Activated naive CD4-positive, alpha-beta T cell (primary cell): ENCODE results near the gene SMYD3.
A peak's percentile ranks its signal among the peaks of the same experiment; 100 is the strongest.

Experiments used
- DNase-seq, 4 experiments: peaks; one replicate each; lab custom pipeline; 2025; lab: John Stamatoyannopoulos, UW

Gene SMYD3

DNA sequence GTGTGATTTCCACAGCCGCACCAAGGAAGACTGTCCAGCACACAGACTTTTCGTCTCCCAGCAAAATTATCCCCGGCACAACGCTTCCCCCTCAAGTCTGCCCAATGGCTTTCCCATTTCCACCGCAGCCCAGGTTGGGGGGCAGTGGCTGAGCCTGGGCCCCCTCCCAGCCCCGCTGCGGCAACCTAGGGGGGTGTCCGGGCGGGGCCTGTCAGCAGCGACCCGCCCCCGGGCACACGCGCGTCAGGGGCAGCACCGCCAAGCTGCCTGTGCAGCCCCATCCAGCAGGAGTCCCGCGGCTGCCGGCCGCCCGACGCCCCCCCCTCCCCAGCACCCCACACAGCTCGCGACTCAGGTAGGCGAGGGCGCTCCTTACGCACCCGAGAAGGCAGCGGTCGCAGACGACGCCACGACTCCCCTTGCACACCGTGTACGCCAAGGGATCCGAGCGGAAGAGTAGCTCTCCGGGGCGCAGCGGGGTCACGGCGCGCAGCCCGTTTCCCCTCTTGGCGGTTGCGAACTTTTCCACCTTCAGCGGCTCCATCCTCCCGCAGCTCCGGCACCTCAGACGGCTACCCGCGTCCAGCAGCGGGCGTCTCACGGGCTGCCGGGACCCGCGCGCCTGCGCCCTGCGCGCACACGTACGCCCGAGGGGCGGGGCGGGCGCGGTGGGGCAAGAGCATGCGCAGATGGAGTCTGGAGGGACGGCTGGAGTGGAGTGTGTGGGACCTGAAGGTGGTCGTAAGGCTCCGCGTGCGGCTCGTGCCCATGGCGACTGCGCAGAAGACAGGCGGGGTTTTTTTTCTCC lies at the start of gene SMYD3:
Gene SMYD3 (minus strand): TSS at position 606 of the 808 bp plus-strand sequence.
- DNase-seq, result peak; percentile 50 to 76 (median 58)

- no peak for DNase-seq
Observed at GRCh38 chr1:246554201-246554600, 47.1 kb upstream of the SMYD3 start.

DNA sequence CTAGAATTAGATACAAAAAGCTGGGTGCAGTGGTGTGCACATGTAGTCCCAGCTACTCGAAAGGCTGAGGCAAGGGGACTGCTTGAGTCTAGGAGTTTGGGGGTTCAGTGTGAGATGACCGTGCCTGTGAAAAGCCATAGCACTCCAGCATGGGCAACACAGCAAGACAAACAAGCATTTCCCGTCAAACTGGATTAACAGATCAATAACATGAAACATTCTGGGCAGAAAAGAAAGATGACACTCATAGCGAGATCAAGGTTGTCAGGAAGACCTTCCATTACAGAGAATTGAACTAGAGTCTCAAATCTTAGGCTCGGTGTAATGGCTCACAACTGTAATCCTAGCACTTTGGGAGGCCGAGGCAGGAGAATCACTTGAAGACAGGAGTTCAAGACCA lies 45.0 kb upstream of the SMYD3 start:
- no peak for DNase-seq

DNA sequence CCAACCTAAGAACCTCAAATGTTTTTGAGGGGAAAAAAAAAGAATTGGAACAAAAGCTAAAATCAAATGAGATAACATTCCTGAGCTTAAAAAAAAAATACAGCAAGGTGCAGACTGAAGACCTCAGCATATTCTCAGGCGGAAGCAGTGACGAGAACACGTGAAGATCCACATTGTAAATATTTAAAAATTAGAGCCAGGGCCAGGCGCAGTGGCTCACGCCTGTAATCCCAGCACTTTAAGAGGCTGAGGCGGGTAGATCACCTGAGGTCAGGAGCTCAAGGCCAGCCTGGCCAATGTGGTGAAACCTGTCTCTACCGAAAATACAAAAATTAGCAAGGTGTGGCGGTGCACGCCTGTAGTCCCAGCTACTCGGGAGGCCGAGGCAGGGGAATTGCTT lies 43.3 kb upstream of the SMYD3 start:
- DNase-seq, result no peak

GRCh38 chr1:246549665-246550064 lies 42.6 kb upstream of the SMYD3 start:
- DNase-seq, result no peak

GRCh38 chr1:246544001-246544400 lies 36.9 kb upstream of the SMYD3 start:
- no peak for DNase-seq

DNA sequence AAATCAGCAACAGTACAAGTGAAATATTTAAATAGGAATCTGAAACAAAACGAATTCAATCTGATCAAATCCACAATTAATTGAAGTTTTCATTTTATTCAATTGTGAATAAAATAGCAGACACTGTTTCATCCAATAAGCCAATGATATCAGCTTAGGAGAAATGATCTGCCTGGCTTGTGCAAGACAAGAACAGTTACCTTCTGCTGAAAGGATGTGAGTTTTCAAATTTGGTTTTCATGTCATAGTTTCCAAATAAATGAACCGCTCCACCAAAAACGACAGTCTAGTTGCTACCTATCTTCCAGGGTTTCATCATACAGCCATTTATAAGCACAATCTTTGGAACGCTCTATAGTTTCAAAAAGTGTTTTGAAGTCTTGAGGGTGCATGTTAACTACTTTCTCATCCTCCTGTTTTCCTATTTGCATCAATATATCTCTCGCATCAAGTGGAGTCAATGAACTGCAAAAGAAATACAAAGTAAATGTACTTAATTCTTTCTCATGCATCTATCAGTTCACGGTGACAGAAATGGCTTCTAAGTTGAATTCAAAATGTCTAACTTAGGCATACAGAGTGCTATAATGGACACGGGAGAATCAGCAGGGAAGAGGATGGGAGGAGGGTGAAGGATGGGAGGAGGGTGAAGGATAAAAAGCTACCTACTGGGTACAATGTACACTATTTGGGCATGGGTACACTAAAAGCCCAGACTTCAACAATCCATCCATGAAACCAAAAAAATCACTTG lies 33.8 kb upstream of the SMYD3 start:
- no peak for DNase-seq

- DNase-seq, result no peak
Observed at GRCh38 chr1:246537887-246538286, 30.8 kb upstream of the SMYD3 start.

GRCh38 chr1:246537441-246537840 lies 30.4 kb upstream of the SMYD3 start:
- DNase-seq, result no peak

- no peak for DNase-seq
Observed at GRCh38 chr1:246534114-246534513, 27.0 kb upstream of the SMYD3 start.

GRCh38 chr1:246533371-246533905 lies 26.4 kb upstream of the SMYD3 start:
- no peak for DNase-seq

- no peak for DNase-seq
Observed at GRCh38 chr1:246532519-246532918, 25.4 kb upstream of the SMYD3 start.

- no peak for DNase-seq
Observed at GRCh38 chr1:246530482-246530881, 23.4 kb upstream of the SMYD3 start.

DNA sequence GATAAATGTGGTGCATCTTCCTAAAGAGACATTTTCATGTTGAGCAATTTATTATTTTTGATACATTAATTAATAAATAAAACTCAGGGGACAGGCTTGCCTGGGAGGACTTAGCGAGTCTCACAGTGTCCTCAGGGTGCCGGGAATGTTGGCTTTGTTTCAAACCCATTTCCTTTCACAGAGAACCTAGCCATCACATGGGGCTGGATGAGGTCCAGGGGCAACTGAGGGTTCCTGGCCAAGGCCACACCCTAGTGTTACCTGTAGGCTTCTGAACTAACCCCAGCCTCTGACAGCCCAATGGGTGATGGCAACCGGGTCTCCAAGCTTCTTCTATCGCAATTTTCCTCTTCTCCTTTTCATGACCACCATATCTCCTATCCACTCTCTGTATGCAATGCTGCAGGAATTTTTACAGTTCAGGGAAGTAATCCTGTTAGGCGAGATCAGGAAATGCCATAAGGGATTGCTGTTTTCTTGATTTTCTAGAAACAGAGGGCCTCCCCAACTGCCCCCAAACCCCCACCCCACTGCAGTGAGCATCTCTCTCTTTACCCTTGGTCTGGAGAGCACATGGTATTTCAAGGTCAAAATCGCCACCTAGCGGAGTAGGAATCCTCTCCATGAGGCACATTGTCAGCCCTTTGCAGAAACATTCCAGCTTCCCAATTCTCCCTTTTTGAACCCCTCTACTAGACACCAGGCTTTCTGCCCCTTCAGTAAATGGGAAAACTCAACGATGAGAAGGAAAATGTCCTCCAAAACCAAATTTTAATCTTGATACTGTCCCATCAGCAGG lies 22.1 kb upstream of the SMYD3 start:
- no peak for DNase-seq

DNA sequence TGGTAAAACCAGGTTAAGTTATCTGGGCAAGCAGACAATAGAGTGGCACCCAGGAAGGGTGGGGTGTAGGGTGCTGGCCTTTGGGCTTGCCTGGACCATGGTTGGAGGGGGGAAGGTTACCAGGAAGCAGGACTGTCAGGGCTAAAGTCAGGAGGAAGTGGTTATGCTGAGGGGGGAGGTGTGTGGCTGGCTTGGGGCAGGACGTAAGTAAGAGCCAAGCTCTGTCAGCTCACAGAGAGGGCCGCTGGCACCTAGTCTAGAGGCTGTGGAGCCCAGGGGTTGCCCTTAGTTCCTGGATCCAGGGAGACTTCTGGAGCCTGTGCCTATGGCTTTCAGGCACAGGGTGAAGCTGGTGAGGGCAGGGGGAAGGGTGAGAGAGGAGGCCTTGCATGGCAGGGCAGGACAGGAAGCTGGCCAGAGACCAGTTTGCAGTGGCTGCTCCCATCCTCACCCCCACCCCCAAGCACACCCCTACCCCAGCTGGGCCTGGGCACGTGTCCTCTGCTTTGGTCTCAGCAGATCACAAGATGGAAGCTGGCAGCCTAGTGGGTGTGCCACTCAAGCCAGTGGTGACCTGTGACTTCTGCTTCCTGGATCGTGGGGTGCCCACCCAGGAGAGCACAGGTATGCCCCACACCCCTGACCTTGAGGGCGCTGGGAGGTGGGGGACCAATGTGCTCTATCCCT lies 20.5 kb upstream of the SMYD3 start:
- DNase-seq, result no peak

- DNase-seq, result no peak
Observed at GRCh38 chr1:246526915-246527314, 19.8 kb upstream of the SMYD3 start.

DNA sequence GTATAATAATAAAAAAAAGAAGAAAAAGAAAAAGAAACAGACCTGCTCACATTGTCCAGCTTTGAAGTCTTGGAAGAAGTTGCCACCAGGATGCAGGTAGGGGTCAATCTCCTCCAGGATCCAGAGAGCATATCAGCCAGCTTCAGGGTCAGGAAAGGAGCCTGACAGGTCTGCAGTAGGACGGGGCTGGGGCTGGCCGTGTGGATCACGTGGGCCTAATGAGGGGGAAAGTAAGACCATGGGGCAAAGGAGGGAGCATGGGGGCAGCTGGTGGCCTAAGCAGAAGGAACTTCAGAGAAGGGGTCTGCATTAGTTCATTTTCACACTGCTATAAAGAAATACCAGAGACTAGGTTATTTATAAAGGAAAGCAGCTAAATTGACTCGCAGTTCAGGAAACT lies 19.3 kb upstream of the SMYD3 start:
- no peak for DNase-seq

DNA sequence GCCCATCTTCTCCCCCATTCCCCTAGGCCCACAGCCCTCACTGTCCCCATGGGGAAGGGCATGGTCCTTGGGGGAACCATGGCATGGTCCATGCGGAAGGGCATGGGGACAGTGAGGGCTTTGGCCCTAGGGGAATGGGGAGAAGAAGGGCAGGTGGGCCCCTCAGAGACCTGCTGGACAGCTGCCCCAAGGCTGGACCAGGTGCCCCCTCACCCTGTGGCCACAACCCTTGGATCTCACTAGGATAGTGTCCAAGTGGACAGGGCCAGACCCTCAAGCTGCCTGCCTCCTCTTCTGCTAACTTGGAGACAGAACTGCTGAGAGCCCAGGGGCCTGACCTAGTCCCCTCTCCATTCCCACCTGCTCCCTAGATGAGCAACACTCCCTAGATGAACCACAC lies 12.4 kb upstream of the SMYD3 start:
- no peak for DNase-seq

DNA sequence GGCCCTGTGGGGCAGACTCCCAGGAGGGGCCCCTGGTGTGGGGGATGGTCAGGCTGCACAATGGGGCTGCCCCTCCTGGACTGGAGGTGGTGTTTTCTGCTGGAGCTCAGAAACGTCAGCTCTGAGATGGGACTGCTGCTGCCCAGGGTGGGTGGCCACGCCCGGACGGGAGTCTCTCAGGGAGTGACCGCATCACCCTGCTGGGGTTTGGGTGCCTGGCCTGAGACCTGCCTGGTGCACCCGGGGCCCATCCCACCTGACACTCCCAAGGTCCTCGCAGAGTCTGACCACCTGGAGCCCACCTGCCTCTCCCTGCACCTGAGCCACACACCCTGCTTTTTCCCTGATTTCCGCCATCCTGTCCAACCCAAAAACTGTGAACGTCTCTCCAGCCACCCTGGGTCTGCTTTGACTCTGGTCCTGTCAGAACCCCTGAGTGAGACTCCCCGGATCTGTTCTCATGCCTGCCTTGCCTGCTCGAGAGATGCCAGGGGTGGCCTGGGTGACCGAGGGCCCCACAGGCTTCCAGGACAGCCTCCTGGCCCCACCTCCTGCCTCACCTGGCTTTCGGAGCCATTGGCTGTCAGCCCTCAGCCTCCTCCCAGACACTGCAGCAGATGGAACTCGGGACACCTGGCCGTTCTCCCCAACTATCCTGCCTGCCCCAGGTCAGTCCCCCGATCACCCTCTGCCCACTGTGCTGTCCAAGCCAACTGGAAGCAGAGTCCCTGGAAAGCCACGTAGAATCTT lies 11.6 kb upstream of the SMYD3 start:
- DNase-seq, result no peak

GRCh38 chr1:246517391-246517790 lies 10.3 kb upstream of the SMYD3 start:
- no peak for DNase-seq

DNA sequence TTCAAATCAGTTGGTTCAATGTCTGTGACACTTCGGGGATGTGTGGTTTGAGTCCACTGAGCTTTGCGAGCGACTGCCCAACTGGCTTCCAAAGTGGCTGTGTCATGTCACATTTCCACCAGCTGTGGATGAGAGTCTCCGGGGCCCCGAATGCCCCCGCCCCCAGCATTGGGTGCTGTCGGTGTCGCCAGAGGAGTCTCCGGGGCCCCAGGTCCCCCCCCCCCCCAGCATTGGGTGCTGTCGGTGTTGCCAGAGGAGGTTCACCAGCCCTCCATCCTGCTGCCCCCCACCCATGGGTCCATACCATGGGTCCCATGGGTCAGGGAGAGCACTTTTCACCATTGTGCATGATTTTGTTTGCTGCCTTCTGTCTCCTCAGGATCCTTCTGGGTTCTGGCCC lies 9.0 kb upstream of the SMYD3 start:
- DNase-seq, result no peak
